ENCODE measurements around the gene SGTA.

Gene SGTA

GRCh38 chr19:2809387-2810140, 26.5 kb upstream of the SGTA start:
- DNase-seq = no peak

GRCh38 chr19:2808129-2808941, 25.3 kb upstream of the SGTA start:
- DNase-seq = no peak

- no peak for DNase-seq
These were observed 24.5 kb upstream of the SGTA start for GRCh38 chr19:2807379-2808128.

GRCh38 chr19:2806736-2807378, 23.8 kb upstream of the SGTA start:
- no peak for DNase-seq

- DNase-seq = no peak
These were observed 23.0 kb upstream of the SGTA start for GRCh38 chr19:2805991-2806649.

GRCh38 chr19:2805261-2805900, 22.3 kb upstream of the SGTA start:
- DNase-seq = no peak

GRCh38 chr19:2804156-2805004, 21.3 kb upstream of the SGTA start:
- no peak for DNase-seq

- DNase-seq = no peak
These were observed 20.5 kb upstream of the SGTA start for GRCh38 chr19:2803486-2804155.

- no peak for DNase-seq
These were observed 19.8 kb upstream of the SGTA start for GRCh38 chr19:2802826-2803225.

GRCh38 chr19:2800506-2800905, 17.4 kb upstream of the SGTA start:
- DNase-seq = no peak

GRCh38 chr19:2799273-2800020, 16.4 kb upstream of the SGTA start:
- no peak for DNase-seq

GRCh38 chr19:2798733-2799132, 15.7 kb upstream of the SGTA start:
- no peak for DNase-seq

- DNase-seq = no peak
These were observed 15.1 kb upstream of the SGTA start for GRCh38 chr19:2798158-2798685.

GRCh38 chr19:2797280-2797679, 14.2 kb upstream of the SGTA start:
- DNase-seq = no peak

- no peak for DNase-seq
These were observed 13.7 kb upstream of the SGTA start for GRCh38 chr19:2796659-2797266.

- no peak for DNase-seq
These were observed 13.0 kb upstream of the SGTA start for GRCh38 chr19:2795827-2796658.

GRCh38 chr19:2793577-2793976, 10.5 kb upstream of the SGTA start:
- DNase-seq = no peak

- DNase-seq = no peak
These were observed 10.1 kb upstream of the SGTA start for GRCh38 chr19:2793126-2793525.
